HepG2 (cell line): ENCODE measurements around the gene MAPKAPK3. TPM values are rescaled to one million over a fixed set of nuclear protein-coding genes. Genes with fewer than 3 reads are reported as not detected.

Experiments used
- AHDC1 ChIP-seq: sonication (generic); formaldehyde crosslinking; IDR thresholded peaks from 2 replicates; pipeline ENCODE4 v1.5.1; 2020; ENCODE audit warnings: mild to moderate bottlenecking, missing genetic modification reagents, borderline replicate concordance
- HDAC2 ChIP-seq: sonication (generic); formaldehyde crosslinking; IDR thresholded peaks from 2 replicates; pipeline ENCODE4 v1.4.0; 2020; ENCODE audit warnings: missing genetic modification reagents
- MED13 ChIP-seq: sonication (generic); formaldehyde crosslinking; IDR thresholded peaks from 2 replicates; pipeline ENCODE4 v1.5.0; 2020; ENCODE audit warnings: missing genetic modification reagents
- NRL ChIP-seq: sonication (generic); formaldehyde crosslinking; IDR thresholded peaks from 2 replicates; pipeline ENCODE4 v1.5.0; 2020; ENCODE audit warnings: missing genetic modification reagents, mild to moderate bottlenecking, moderate library complexity, borderline replicate concordance
- PATZ1 ChIP-seq: sonication (generic); formaldehyde crosslinking; IDR thresholded peaks from 2 replicates; pipeline ENCODE4 v1.4.0; 2020; ENCODE audit warnings: missing genetic modification reagents
- PPARG ChIP-seq: conservative IDR thresholded peaks from 2 replicates; pipeline ENCODE4 v1.6.1; 2016; ENCODE audit warnings: missing biosample characterization, missing genetic modification reagents
- SIX1 ChIP-seq: sonication (generic); formaldehyde crosslinking; IDR thresholded peaks from 2 replicates; pipeline ENCODE4 v1.4.0; 2020; ENCODE audit warnings: missing genetic modification reagents, borderline replicate concordance
- STAG1 ChIP-seq: sonication (generic); formaldehyde crosslinking; IDR thresholded peaks from 2 replicates; pipeline ENCODE4 v1.4.0; 2020; ENCODE audit warnings: missing genetic modification reagents
- ZNF18 ChIP-seq: sonication (generic); formaldehyde crosslinking; IDR thresholded peaks from 2 replicates; pipeline ENCODE4 v1.8.0; 2022; ENCODE audit warnings: mild to moderate bottlenecking, missing genetic modification reagents; ENCODE audit not compliant: insufficient replicate concordance
- ZNF407 ChIP-seq: sonication (generic); formaldehyde crosslinking; IDR thresholded peaks from one replicate; pipeline ENCODE4 v1.5.1; 2020; ENCODE audit warnings: mild to moderate bottlenecking, missing genetic modification reagents; ENCODE audit errors: not compliant biosample characterization
- polyA plus RNA-seq, 8 experiments: library from polyadenylated mRNA; depleted of rRNA in 3 of 8; stranded (reverse) in 7 of 8; unstranded in 1 of 8; fragments of >200 nt; fragmentation: Illumina TruSeq in 4 of 8; extraction: Trizol in 4 of 8; gene quantifications; 2 replicates each; pipeline versions ENCODE4 v1.2.1 to v1.2.3, GENCODE V29; 2011 to 2016; ENCODE audit warnings: low read depth in 4 of 8, missing spikeins in 1 of 8, mixed read lengths in 1 of 8; ENCODE audit not compliant: insufficient read depth in 1 of 8
- total RNA-seq, 5 experiments: library from RNA; depleted of rRNA; stranded (reverse); fragments of >200 nt; fragmentation: Illumina TruSeq; extraction: Trizol; gene quantifications; 2 replicates each; pipeline ENCODE4 v1.2.3, GENCODE V29; 2016; ENCODE audit warnings: low read depth in 1 of 5

MAPKAPK3 gene
- total and polyA plus RNA-seq, 2 of the 13 experiments (the other 11 are each of a cell fraction or from before 2014, with no cell fraction given): 39.9 to 41.2 TPM

DNA sequence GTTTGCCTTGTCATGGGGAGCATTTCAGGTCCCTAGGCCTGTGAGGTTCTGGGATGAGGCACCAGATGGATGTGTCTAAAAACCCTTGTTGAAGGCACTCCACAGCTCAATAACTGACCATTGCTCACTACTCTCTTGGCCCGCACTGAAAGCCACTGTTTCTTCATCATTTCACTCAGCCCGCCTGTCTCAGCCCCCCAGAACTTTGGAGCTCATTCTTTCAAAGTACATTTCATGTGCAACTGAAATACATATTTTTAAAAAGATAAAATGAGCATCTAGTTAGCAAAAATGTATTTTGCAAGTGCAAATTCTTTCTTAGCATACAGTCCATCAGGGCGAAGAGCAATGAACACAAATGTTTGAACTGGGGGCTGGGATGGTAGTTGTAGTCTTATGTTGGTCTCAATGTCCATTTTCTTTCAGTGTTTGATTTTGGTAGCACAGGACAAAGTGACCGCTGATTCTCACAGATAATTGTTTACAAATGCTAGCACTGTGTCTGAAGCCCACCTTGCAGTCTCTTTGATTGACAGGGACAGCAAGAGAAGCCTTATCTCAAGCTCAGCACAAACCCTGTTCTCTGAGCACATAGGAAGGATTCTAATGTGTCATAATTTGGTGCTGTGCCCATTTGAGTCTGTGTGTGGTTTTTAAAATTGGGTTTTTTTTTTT is 28.1 kb upstream of the MAPKAPK3 start (continued):
- TF ChIP-seq AHDC1 (peak; percentile 65; the same call in 1 of the 2 replicates), PPARG (peak; percentile 57), STAG1 (CRISPR knock-in tag) (peak; percentile 4; the same call in 1 of the 2 replicates), ZNF407 (CRISPR knock-in tag) (no peak), MED13 (CRISPR knock-in tag) (0 out of 2 replicates have a peak, but pooled peaks have one; percentile 46), ZNF18 (CRISPR knock-in tag) (no peak), NRL (no peak), SIX1 (CRISPR knock-in tag) (peak; percentile 57), PATZ1 (CRISPR knock-in tag) (peak; percentile 59), HDAC2 (CRISPR knock-in tag) (peak; percentile 82)
